Mucosa of descending colon (tissue), 3 donors: ENCODE measurements around the gene YPEL2. TPM values are rescaled to one million over a fixed set of nuclear protein-coding genes. Genes with fewer than 3 reads are reported as not detected.
"Not testable (repeated sequence)": the region's sequence is repeated elsewhere in the genome, so short reads cannot be mapped to it uniquely, and the experiment has no call there.

Experiments used
- ATAC-seq: fragments of 200-7000 bp; cut with Tn5 transposase; one replicate; pipeline ENCODE4 v1.9.1; 2020; ENCODE audit warnings: mild to moderate bottlenecking, moderate library complexity
- DNase-seq, 3 donors: peaks; one replicate each; pipeline ENCODE4 v3.0.0-alpha.2; 2020
- H3K36me3 ChIP-seq: fragments of 200-600 bp; one replicate; pipeline ENCODE4 v1.8.0; 2021; ENCODE audit warnings: low read depth, mild to moderate bottlenecking
- H3K4me1 ChIP-seq: fragments of 200-600 bp; one replicate; pipeline ENCODE4 v1.8.0; 2021; ENCODE audit warnings: low read depth, mild to moderate bottlenecking
- H3K4me3 ChIP-seq: fragments of 200-600 bp; one replicate; pipeline ENCODE4 v1.8.0; 2021; ENCODE audit warnings: mild to moderate bottlenecking
- H3K9me3 ChIP-seq: fragments of 200-600 bp; one replicate; pipeline ENCODE4 v1.8.0; 2021; ENCODE audit warnings: mild to moderate bottlenecking
- intact Hi-C, 2 donors: fragments of 100-400 bp; cut with DNase I in 1 of 2; cut with micrococcal nuclease in 1 of 2; formaldehyde crosslinking; loops; one replicate each; pipeline versions ENCODE4 v1.11.0 to v1.11.1; 2022; cut with DNase I, micrococcal nuclease
- total RNA-seq, 3 donors: library from RNA; stranded (reverse); fragmentation: NEBNext Ultra II Directional in 2 of 3; extraction: Animal tissue kit (Norgen Biotek cat#: 25700) in 2 of 3; gene quantifications; one replicate each; pipeline versions ENCODE4 v1.2.1 to v1.2.4, GENCODE V29; 2021 to 2023
- TF ChIP-seq, protein P1 (sequence below): fragments of 200-600 bp; IDR thresholded peaks from one replicate; pipeline ENCODE4 v1.8.0; 2022; ENCODE audit warnings: antibody characterized with exemption, mild to moderate bottlenecking
- donor health status: DM: no; HTN: no; CAD: no; lungs with moderate emphysema.
- donor health status: DM: no; HTN: no; CAD: no.
- donor health status: DM: no; HTN: yes; CAD: no.

The YPEL2 gene
- total RNA-seq, 3 donors from 2014 or later: 29.6 to 33.8 (median 32.8) TPM

DNA sequence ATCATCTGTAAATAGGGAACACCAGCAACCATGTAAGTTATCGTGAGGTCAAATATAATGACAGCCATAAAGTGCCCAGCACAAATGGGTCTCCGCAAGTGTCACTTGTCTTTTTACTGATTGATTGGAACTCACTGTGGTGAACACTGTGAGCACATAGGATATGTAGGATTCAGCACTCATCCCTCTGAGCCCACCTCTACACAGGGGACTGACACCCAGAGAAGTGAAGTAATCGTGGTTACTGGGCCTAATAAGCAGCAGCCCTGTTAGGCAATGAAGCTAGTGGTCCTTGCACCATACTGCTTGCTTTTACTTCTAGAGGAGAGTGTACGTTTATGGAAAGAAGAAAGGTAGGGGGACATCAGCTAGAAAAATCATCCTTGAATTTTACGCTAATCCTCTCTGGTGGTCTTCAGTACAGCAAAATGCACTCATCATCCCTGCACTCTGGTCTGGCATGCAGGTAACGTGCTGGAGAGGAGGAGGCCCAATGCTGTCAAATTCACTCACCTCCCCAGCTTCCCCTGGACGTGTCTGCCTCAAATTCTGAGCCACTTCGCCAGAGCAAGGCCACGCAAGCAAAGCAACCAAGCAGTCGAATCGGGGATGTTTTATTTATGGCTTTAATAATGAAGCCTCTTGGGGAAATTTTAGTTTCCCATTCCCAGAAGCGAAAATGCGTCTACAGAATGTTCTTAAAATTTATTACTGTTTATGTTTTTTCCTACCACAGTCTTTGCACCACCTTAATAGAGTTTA lies 74.7 kb downstream of the YPEL2 start:
- Histone ChIP-seq H3K9me3 (peaks cover 10% of the 10 kb centered on the region), H3K4me1 (no peaks in the 10 kb centered on the region), H3K4me3 (no peak overlapping the region), H3K36me3 (no peaks in the 10 kb centered on the region)
- intact Hi-C loops: no loop called here
- TF ChIP-seq, protein P1, sequence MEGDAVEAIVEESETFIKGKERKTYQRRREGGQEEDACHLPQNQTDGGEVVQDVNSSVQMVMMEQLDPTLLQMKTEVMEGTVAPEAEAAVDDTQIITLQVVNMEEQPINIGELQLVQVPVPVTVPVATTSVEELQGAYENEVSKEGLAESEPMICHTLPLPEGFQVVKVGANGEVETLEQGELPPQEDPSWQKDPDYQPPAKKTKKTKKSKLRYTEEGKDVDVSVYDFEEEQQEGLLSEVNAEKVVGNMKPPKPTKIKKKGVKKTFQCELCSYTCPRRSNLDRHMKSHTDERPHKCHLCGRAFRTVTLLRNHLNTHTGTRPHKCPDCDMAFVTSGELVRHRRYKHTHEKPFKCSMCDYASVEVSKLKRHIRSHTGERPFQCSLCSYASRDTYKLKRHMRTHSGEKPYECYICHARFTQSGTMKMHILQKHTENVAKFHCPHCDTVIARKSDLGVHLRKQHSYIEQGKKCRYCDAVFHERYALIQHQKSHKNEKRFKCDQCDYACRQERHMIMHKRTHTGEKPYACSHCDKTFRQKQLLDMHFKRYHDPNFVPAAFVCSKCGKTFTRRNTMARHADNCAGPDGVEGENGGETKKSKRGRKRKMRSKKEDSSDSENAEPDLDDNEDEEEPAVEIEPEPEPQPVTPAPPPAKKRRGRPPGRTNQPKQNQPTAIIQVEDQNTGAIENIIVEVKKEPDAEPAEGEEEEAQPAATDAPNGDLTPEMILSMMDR: no peak
- DNase-seq (no peak), ATAC-seq (no peak)

DNA sequence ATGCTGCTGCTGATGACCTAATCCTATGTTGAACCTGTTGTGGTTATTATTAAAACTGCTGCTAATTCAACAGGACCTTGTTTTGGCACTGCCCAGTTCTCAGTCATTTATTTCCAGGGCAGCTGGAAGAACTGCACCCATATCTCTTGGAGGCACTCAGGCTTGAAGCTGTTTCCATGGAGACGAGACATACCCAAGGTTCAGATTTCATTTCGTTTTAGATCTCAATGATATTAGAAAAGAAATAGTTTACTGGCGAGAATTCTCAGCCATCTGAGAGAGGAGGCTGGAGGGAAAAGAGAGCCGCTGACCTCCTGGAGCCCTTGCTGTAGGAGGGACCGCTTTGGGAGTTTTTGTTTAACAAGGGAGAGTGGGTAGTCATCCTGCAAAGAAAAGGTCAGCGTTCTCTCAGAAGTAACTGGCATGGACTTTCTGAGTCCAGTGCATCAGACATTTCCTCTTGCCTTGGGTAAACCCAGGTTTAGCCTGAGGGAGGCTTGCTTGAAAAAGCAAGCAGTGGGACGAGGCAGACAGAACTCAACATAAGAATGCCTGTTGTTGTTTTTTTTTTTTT lies 75.4 kb downstream of the YPEL2 start:
- no peaks in the 10 kb centered on the region for H3K36me3 ChIP-seq
- intact Hi-C loops: no loop called here
- no peak for DNase-seq
- no peak for ATAC-seq
- TF ChIP-seq, protein P1: no peak
- H3K4me3 ChIP-seq: no peak overlapping the region
- no peaks in the 10 kb centered on the region for H3K4me1 ChIP-seq
- peaks cover 10% of the 10 kb centered on the region for H3K9me3 ChIP-seq

DNA sequence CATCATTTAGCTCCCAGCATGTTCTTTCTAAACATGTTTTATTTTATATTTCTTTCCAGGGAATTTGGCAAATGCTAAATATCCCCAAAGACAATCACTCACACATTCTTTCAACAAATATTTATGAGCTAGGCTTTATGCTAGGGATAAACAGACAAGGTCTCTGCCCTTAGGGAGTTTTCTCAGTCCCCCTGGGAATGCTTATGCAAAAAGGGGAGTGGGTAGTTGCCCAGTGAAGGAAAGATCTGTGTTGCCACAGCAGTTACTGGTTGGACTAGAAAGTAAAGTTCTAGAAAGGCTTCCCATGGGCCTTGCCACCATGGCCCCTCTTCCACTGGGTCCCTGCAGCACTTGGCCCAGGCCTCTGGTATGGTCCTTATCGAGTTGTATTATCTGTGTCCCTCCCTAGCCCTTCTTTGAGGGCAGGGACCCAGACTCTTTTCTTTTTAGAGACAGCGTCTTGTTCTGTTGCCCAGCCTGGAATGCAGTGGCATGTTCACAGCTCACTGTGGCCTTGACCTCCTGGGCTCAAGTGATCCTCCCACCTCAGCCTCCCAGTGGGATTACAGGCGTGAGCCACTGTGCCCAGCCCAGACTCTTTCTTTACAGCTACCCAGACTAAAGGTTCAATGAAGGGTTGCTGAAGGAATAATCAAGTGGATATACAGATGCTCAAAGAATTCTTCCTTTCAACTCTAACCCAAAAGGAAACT lies 78.0 kb downstream of the YPEL2 start:
- Histone ChIP-seq H3K9me3 (peaks cover 10% of the 10 kb centered on the region), H3K4me1 (no peaks in the 10 kb centered on the region), H3K36me3 (no peaks in the 10 kb centered on the region), H3K4me3 (no peak overlapping the region)
- intact Hi-C loops: no loop called here
- DNase-seq (no peak), ATAC-seq (no peak)
- TF ChIP-seq, protein P1: no peak

DNA sequence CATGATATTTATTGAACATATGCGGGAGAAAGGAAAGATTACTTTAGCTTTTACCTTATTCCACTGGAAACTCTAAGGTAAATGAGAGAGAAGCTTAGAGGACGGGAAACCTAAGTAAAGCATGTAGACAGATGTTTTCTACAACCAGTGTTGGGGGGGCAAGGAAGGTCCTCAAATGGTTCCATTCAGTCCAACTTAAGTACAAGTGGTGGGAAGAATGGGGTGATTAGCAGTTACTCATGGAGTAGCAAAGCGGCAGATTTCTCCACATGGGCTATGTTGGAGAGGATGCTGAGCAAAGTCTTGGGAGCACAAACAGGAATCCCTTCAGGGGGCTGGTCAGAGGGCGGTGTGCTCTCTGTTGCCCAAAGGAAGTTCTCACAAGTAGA lies 78.6 kb downstream of the YPEL2 start:
- H3K4me1 ChIP-seq: no peaks in the 10 kb centered on the region
- DNase-seq (no peak), ATAC-seq (no peak)
- intact Hi-C loops: no loop called here
- H3K36me3 ChIP-seq: no peaks in the 10 kb centered on the region
- TF ChIP-seq, protein P1: no peak
- H3K9me3 ChIP-seq: peaks cover 10% of the 10 kb centered on the region
- H3K4me3 ChIP-seq: no peak overlapping the region

DNA sequence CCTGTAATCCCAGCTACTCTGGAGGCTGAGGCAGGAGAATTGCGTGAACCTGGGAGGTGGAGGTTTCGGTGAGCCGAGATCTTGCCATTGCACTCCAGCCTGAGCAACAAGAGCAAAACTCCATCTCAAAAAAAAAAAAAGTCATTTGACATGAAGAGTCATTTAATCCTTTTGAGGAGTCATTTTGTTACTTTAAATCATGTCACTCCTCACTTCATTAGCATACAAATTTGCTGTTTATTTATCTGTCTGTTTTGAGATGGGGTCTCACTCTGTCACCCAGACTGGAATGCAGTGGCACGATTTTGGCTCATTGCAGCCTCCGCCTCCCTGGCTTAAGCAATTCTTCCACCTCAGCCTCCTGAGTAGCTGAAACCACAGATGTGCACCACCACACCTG lies 81.0 kb downstream of the YPEL2 start:
- ATAC-seq, H3K4me3 ChIP-seq, H3K36me3 ChIP-seq, intact Hi-C loops, H3K9me3 ChIP-seq, H3K4me1 ChIP-seq, DNase-seq: not testable (repeated sequence)
